ENCODE results near the gene TPP1.

The TPP1 gene

GRCh38 chr11:6650104-6650503 lies 30.9 kb upstream of the TPP1 start:
- in situ Hi-C loops (cut with HindIII; ENCODE audit: low pct_ligation_motif_present, low pct_unique_long_range_greater_than_20kb, low sequenced_read_pairs) = no loop called here
- no peak for DNase-seq

- no peak for DNase-seq
- in situ Hi-C loops (cut with HindIII; ENCODE audit: low pct_ligation_motif_present, low pct_unique_long_range_greater_than_20kb, low sequenced_read_pairs) = no loop called here
Measured at GRCh38 chr11:6648501-6648900, 29.3 kb upstream of the TPP1 start.

GRCh38 chr11:6647836-6648235 lies 28.6 kb upstream of the TPP1 start:
- in situ Hi-C loops (cut with HindIII; ENCODE audit: low pct_ligation_motif_present, low pct_unique_long_range_greater_than_20kb, low sequenced_read_pairs) = no loop called here
- DNase-seq = no peak

- DNase-seq = no peak
- in situ Hi-C loops (cut with HindIII; ENCODE audit: low pct_ligation_motif_present, low pct_unique_long_range_greater_than_20kb, low sequenced_read_pairs) = no loop called here
Measured at GRCh38 chr11:6646918-6647679, 27.9 kb upstream of the TPP1 start.

- in situ Hi-C loops (cut with HindIII; ENCODE audit: low pct_ligation_motif_present, low pct_unique_long_range_greater_than_20kb, low sequenced_read_pairs) = no loop called here
- DNase-seq = no peak
Measured at GRCh38 chr11:6646576-6646917, 27.3 kb upstream of the TPP1 start.

- DNase-seq = no peak
- in situ Hi-C loops (cut with HindIII; ENCODE audit: low pct_ligation_motif_present, low pct_unique_long_range_greater_than_20kb, low sequenced_read_pairs) = no loop called here
Measured at GRCh38 chr11:6646071-6646470, 26.8 kb upstream of the TPP1 start.

- in situ Hi-C loops (cut with HindIII; ENCODE audit: low pct_ligation_motif_present, low pct_unique_long_range_greater_than_20kb, low sequenced_read_pairs) = no loop called here
- DNase-seq = no peak
Measured at GRCh38 chr11:6642957-6643356, 23.7 kb upstream of the TPP1 start.

GRCh38 chr11:6640985-6641701 lies 21.9 kb upstream of the TPP1 start:
- DNase-seq = no peak
- in situ Hi-C loops (cut with HindIII; ENCODE audit: low pct_ligation_motif_present, low pct_unique_long_range_greater_than_20kb, low sequenced_read_pairs) = no loop called here

GRCh38 chr11:6640036-6640984 lies 21.1 kb upstream of the TPP1 start:
- DNase-seq = no peak
- in situ Hi-C loops (cut with HindIII; ENCODE audit: low pct_ligation_motif_present, low pct_unique_long_range_greater_than_20kb, low sequenced_read_pairs) = no loop called here

- in situ Hi-C loops (cut with HindIII; ENCODE audit: low pct_ligation_motif_present, low pct_unique_long_range_greater_than_20kb, low sequenced_read_pairs) = no loop called here
- no peak for DNase-seq
Measured at GRCh38 chr11:6638429-6638828, 19.2 kb upstream of the TPP1 start.

- in situ Hi-C loops (cut with HindIII; ENCODE audit: low pct_ligation_motif_present, low pct_unique_long_range_greater_than_20kb, low sequenced_read_pairs) = no loop called here
Measured at GRCh38 chr11:6637871-6638270, 18.6 kb upstream of the TPP1 start.

GRCh38 chr11:6636480-6636879 lies 17.3 kb upstream of the TPP1 start:
- no peak for DNase-seq
- in situ Hi-C loops (cut with HindIII; ENCODE audit: low pct_ligation_motif_present, low pct_unique_long_range_greater_than_20kb, low sequenced_read_pairs) = no loop called here

More at GRCh38 chr11:6637871-6638270, 18.6 kb upstream of the TPP1 start:
- no peak for DNase-seq

GRCh38 chr11:6635082-6635932 lies 16.1 kb upstream of the TPP1 start:
- in situ Hi-C loops (cut with HindIII; ENCODE audit: low pct_ligation_motif_present, low pct_unique_long_range_greater_than_20kb, low sequenced_read_pairs) = no loop called here

GRCh38 chr11:6634534-6634933 lies 15.3 kb upstream of the TPP1 start:
- no peak for DNase-seq
- in situ Hi-C loops (cut with HindIII; ENCODE audit: low pct_ligation_motif_present, low pct_unique_long_range_greater_than_20kb, low sequenced_read_pairs) = no loop called here

More at GRCh38 chr11:6635082-6635932, 16.1 kb upstream of the TPP1 start:
- DNase-seq = no peak

- in situ Hi-C loops (cut with HindIII; ENCODE audit: low pct_ligation_motif_present, low pct_unique_long_range_greater_than_20kb, low sequenced_read_pairs) = no loop called here
Measured at GRCh38 chr11:6633422-6634408, 14.5 kb upstream of the TPP1 start.

GRCh38 chr11:6632116-6633073 lies 13.2 kb upstream of the TPP1 start:
- DNase-seq = no peak
- in situ Hi-C loops (cut with HindIII; ENCODE audit: low pct_ligation_motif_present, low pct_unique_long_range_greater_than_20kb, low sequenced_read_pairs) = no loop called here

More at GRCh38 chr11:6633422-6634408, 14.5 kb upstream of the TPP1 start:
- DNase-seq = no peak

Data from ACHN (cell line).